ENCODE data around the gene SACS.

Gene SACS

GRCh38 chr13:23292586-23292985, 140.9 kb downstream of the SACS start:
- Histone ChIP-seq H3K4me1 (ENCODE audit: insufficient read depth, poor library complexity, severe bottlenecking) (peaks cover 4% of the 10 kb centered on the region), H3K27ac (ENCODE audit: poor library complexity, severe bottlenecking) (no peak overlapping the region), H3K36me3 (ENCODE audit: low read depth) (no peaks in the 10 kb centered on the region), H3K9me3 (ENCODE audit: severe bottlenecking) (no peaks in the 10 kb centered on the region), H3K27me3 (ENCODE audit: insufficient read depth, poor library complexity, severe bottlenecking) (no peaks in the 10 kb centered on the region), H3K4me3 (ENCODE audit: severe bottlenecking) (no peak overlapping the region)
- DNase-seq (ENCODE audit: low spot score), result no peak
- TF ChIP-seq, protein P1, sequence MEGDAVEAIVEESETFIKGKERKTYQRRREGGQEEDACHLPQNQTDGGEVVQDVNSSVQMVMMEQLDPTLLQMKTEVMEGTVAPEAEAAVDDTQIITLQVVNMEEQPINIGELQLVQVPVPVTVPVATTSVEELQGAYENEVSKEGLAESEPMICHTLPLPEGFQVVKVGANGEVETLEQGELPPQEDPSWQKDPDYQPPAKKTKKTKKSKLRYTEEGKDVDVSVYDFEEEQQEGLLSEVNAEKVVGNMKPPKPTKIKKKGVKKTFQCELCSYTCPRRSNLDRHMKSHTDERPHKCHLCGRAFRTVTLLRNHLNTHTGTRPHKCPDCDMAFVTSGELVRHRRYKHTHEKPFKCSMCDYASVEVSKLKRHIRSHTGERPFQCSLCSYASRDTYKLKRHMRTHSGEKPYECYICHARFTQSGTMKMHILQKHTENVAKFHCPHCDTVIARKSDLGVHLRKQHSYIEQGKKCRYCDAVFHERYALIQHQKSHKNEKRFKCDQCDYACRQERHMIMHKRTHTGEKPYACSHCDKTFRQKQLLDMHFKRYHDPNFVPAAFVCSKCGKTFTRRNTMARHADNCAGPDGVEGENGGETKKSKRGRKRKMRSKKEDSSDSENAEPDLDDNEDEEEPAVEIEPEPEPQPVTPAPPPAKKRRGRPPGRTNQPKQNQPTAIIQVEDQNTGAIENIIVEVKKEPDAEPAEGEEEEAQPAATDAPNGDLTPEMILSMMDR (IDR thresholded peaks at IDR 0.05; ENCODE audit: poor library complexity, severe bottlenecking), result no peak
- no peak for ATAC-seq (ENCODE audit: low read depth)

DNA sequence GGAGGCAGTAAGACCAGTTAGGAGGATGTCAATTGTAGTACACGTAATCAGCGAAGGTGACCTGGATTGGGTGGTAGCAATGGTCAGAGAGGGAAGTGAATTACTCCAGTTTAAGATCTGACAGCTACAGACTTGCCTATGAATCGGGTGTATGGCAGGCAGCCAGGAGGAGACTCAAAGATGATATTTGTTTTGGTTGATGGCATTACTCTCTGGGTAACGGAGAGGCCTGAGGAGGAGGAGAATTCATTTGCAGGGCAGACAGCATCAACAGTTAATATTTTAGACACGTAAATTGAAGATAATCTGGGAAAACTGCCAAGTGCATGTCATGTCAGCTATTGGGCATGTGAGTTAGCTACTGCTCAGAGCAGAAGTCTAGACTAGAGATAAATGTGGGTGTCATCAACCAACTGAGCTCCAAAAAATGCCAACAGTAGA, 143.6 kb downstream of the SACS start:
- H3K27ac ChIP-seq (ENCODE audit: poor library complexity, severe bottlenecking), result peak overlapping the region; percentile 71
- ATAC-seq (ENCODE audit: low read depth) (peak; percentile 94), DNase-seq (ENCODE audit: low spot score) (peak; percentile 73)
- H3K9me3 ChIP-seq (ENCODE audit: severe bottlenecking), result no peaks in the 10 kb centered on the region
- H3K27me3 ChIP-seq (ENCODE audit: insufficient read depth, poor library complexity, severe bottlenecking), result no peaks in the 10 kb centered on the region
- H3K36me3 ChIP-seq (ENCODE audit: low read depth), result no peaks in the 10 kb centered on the region
- TF ChIP-seq, protein P1 (IDR thresholded peaks at IDR 0.05; ENCODE audit: poor library complexity, severe bottlenecking), result no peak
- H3K4me1 ChIP-seq (ENCODE audit: insufficient read depth, poor library complexity, severe bottlenecking), result peaks cover 4% of the 10 kb centered on the region
- no peak overlapping the region for H3K4me3 ChIP-seq (ENCODE audit: severe bottlenecking)

DNA sequence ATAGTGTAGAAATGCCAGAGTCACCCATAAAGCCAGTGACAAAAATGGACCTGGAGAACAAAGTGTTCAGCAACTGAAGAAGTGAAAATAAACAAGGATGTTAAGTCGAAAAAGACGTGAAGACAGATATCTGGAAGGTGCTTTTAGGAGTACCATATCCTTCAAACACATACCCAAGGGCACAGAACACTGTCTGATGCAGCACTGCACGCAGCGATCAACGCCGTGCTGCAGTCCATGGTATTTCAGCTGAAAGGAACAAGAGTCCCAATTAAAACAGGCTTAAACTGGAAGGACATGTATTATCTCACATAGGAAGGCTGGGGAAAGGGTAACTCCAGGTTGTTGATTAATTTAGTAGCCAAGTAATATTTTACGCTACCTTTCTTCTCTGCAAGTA, 144.5 kb downstream of the SACS start:
- Histone ChIP-seq H3K4me1 (ENCODE audit: insufficient read depth, poor library complexity, severe bottlenecking) (peaks cover 4% of the 10 kb centered on the region), H3K27me3 (ENCODE audit: insufficient read depth, poor library complexity, severe bottlenecking) (no peaks in the 10 kb centered on the region), H3K36me3 (ENCODE audit: low read depth) (no peaks in the 10 kb centered on the region), H3K9me3 (ENCODE audit: severe bottlenecking) (no peaks in the 10 kb centered on the region), H3K4me3 (ENCODE audit: severe bottlenecking) (no peak overlapping the region), H3K27ac (ENCODE audit: poor library complexity, severe bottlenecking) (peak overlapping the region; percentile 71)
- ATAC-seq (ENCODE audit: low read depth), result no peak
- DNase-seq (ENCODE audit: low spot score), result no peak
- TF ChIP-seq, protein P1 (IDR thresholded peaks at IDR 0.05; ENCODE audit: poor library complexity, severe bottlenecking), result no peak

DNA sequence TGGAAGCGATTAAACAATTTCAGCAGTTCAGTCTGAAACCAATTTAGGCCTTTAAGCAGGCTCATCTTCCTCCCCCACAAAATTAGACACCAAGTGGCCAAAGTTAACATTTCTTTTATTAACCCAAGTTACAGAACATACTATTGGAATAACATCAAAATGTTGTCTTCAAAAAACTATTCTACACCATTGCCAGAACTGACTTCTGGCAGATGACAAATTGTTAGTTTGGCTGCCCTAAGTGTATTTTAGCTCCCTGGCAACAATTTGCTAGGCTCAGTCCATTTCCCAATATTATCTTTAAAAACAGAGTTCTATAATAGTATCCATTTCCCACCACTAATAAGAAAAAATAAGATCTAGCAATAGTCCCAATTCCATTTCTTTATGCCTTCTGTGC, 144.9 kb downstream of the SACS start:
- Histone ChIP-seq H3K4me1 (ENCODE audit: insufficient read depth, poor library complexity, severe bottlenecking) (peaks cover 4% of the 10 kb centered on the region), H3K9me3 (ENCODE audit: severe bottlenecking) (no peaks in the 10 kb centered on the region), H3K4me3 (ENCODE audit: severe bottlenecking) (no peak overlapping the region), H3K36me3 (ENCODE audit: low read depth) (no peaks in the 10 kb centered on the region), H3K27ac (ENCODE audit: poor library complexity, severe bottlenecking) (no peak overlapping the region), H3K27me3 (ENCODE audit: insufficient read depth, poor library complexity, severe bottlenecking) (no peaks in the 10 kb centered on the region)
- ATAC-seq (ENCODE audit: low read depth) (no peak), DNase-seq (ENCODE audit: low spot score) (no peak)
- TF ChIP-seq, protein P1 (IDR thresholded peaks at IDR 0.05; ENCODE audit: poor library complexity, severe bottlenecking), result no peak

DNA sequence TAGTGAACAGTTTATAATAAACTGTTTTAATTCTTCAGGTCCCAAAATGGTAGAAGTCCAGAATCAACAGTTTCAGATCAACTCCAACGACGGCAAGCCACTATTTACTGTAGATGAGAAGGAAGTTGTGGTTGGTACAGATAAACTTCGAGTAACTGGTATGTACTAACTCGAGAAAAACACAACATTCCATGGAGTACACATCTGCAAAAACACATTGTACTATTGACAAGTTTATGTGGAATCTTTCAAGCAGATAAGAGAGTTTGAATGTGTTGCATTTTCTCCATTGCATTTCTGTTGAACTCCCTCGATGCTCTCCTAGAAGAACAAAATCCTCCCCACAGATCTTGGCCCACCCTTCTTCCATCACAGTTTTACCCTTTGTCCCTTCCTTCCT, 154.2 kb downstream of the SACS start:
- no peak overlapping the region for H3K27ac ChIP-seq (ENCODE audit: poor library complexity, severe bottlenecking)
- no peaks in the 10 kb centered on the region for H3K9me3 ChIP-seq (ENCODE audit: severe bottlenecking)
- H3K4me1 ChIP-seq (ENCODE audit: insufficient read depth, poor library complexity, severe bottlenecking), result no peaks in the 10 kb centered on the region
- H3K36me3 ChIP-seq (ENCODE audit: low read depth), result no peaks in the 10 kb centered on the region
- H3K27me3 ChIP-seq (ENCODE audit: insufficient read depth, poor library complexity, severe bottlenecking), result no peaks in the 10 kb centered on the region
- TF ChIP-seq, protein P1 (IDR thresholded peaks at IDR 0.05; ENCODE audit: poor library complexity, severe bottlenecking), result no peak
- no peak overlapping the region for H3K4me3 ChIP-seq (ENCODE audit: severe bottlenecking)
- DNase-seq (ENCODE audit: low spot score), result no peak
- no peak for ATAC-seq (ENCODE audit: low read depth)

Measured in RWPE2 (cell line).